CD4-positive, alpha-beta T cell treated with Interleukin-17A for 1 hour (primary cell): ENCODE measurements around the gene TNS3.

Experiments used
- DNase-seq: peaks from one replicate; pipeline ENCODE4 v3.0.0-alpha.2; 2020

Gene TNS3

DNA sequence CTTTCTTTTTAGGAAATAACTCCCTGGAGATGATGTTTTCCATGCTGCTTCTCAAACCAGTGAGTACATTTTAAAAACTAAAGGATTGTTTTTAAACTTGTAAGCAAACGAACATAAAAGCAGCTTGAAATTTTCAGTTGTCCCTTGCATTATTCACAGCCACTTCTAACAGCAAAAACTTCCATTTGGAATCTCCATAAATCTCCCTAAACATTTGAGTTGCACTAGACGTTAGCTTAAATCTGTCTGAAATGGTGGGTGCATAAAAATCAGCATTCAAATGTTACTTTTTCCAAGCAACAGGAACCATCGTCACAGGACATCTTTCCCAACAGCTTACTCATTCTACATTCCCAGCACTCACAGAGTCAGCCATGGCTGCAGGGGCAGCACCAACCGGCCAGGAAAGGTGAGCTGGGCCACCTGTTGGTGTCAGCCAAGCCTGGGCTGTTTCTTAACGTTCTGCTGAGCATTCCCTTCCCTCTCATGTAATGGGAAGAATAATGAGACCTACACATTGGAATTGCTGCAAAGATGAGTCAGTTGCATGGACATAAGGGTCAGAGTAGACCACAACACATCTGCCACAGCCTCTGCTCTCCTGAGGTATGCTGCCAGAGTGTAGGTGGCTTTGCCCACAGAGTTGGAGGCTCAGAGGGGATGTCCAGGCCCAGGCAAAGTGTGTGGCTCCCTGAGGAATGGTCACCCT is 163.2 kb downstream of the TNS3 start:
- no peak for DNase-seq

DNA sequence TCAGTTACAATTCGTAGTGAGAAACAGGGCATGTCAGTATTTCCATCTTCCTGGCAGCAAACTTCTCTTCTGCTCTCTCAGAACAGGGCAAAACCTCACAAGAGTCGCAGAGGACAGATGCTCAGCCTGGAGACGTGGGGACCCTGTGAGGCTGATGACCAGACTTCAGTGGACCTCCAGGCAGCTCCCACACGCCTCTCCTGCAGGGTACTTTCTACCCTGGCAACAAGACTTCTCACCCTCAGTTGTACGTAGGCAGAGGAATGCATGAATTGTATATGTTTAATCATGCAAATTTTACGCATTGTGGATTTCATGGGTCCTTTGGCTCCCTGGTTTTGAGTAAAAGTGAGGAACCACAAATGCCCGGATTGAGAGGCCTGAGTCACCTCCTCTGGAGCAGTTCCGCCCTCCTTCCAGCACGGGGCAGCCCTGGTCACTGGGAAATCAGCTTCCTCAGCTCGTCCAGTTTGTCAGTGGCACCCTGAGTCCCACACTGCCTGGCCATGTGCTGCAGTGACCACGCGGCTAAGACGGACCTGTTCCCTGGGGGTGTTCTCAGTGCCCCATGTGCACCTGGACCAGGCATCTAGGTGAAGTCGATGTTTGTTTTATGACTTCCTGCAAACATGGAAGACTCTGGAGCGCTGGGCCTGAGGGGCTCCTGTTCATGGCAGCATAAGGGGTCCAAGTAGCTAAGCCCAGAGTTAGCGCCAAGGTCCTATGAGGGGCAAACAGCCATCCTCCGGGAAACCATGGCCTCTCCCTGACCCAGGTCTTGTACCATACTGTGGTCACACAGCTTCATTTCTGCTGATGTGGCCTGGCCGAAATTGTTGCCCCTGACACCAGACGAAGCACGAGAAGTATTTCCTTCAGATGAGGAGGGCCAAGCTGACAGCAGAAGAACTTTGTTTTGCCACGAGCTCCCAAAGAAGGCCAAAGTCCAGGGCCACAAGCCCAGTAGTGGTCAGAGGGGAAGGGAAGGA is 165.1 kb downstream of the TNS3 start:
- no peak for DNase-seq

DNA sequence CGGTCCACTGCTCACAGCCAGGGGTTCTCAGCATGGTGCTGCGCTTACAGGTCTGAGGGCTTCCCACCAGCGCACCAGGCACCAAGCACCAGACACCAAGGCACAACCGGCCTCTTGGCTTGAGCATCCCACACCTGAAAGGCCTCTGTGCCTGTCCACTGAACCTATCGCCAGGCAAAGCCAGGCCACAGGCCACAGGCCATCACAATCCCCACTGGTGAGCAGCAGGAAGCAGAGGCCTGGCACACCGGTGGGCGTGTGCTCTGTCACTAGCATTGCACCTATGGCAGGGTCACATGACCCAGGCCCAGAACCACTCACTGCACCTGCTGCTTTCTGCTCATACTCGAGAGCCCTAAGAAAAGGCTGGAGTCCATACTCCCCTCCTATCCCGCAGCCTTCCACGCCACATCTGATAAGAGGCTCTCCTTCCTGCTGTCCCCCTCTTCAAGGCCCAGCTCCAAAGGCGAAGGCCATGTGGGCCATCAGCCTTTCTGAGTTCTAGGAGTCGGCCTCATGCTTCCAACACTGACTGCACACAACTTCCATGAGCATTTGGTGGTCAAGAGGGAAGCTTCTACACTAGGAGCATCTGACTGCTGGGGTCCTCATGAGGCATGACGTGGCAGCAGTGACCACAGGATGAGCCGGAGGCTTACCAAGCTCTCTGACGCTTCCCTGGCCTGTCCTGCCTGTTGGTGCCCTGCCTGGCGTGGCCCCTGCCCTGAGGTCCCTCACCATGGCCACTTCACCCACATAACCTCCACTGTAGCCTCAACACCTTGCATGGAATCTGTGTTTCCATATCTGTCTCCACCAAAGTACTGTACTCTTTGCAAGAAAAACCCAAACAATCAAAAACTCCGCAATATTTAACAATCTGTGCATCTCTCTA is 166.3 kb downstream of the TNS3 start:
- no peak for DNase-seq

DNA sequence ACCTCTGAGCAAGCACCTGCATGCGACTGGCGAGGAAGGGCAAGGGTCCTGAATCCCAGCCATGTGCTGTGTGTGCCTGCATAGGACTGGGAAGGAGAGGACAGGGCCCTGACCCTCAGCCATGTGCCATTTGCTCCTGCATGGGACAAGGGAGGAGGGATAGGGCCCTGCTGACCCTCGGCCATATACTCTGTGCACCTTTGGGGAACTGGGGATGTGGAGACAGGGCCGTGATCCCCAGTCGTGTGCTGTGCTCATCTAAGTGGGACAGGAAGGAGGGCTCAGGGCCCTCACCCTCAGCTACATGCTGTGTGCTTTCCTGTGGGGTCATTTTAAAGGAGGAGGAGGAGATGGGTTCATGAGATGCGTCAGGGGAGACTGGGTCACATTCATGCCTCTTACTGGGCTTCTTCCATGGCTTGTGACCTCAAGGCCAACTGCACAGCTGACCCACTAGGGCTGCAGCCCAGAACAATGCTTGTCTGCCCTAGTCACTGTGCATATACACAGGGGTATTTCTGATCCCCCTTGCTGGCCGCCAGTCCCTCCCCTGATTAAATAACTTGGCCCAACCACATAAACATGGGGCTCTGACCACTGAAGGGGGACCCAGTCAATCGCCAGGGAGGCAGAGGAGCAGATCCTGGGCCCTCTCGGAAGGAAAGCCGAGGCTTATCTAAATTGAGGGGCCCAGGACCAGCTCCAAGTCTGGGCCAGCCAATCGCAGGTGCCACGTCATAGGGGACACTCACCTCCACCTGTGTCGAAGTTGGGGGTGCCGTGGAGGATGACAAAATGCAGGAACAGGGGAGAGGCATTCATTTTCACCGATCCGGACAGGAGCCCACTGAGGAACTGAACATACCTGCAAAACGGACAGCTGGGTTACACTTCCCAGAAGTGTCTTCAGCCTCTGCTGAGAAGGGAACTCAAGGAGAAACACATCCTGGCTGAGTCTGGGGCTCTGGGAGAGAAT is 167.3 kb downstream of the TNS3 start:
- DNase-seq = no peak

DNA sequence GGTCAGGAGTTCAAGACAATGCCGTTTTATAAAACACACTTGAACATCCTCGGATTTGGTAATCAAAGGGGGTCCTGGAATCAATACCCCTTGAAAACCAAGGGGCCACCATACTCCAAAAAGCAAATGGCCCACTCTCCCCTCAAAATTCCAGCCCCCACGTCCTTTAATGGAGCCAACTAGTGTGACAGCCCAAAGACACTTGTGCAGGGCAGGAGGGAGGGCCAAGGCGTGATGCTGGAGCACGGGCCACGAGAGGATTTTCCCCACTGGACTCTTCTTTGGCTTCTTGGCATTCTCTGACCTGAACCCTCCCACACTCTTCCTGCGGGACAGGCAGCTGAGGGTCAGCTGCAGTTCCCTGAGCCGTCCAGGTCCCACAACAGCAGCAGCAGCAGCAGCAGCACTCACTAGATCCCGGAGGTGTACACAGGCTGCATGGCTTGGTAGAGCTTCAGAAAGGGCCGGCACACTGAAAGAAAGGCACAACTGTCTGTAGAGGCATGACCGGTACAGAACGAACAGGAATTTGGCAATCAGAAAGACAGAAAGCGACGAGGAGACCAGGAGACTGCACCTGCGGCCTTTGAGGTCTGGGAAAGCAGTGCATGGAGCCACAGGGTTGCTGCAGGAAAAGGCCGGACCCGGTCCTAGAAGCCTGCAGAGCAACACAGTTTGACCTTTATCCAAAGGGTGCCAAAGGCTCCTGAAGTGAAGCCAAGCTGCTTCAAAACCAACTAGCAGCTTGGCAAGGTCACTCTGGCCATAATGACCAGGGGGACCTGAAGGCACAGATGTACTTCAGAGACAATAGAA is 168.2 kb downstream of the TNS3 start:
- DNase-seq = no peak

DNA sequence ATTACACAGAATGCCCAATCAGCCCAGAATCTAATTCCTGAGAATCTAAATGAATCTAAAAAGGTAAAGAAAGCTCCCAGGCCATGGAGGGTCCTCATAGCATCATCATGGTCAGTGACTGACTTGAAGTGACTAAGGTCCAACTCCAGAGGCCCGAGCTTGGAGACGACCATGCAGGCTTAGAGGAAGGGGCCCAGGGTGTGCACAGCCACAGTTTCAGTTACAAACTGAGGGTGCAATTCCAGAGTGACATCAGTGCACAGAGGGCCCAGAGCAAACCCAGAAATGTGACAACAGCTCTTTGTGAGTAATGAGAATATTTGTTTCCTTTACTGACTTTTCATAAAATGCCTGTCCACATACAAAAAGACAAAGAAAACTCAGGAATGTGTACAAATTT is 170.0 kb downstream of the TNS3 start:
- DNase-seq = no peak

DNA sequence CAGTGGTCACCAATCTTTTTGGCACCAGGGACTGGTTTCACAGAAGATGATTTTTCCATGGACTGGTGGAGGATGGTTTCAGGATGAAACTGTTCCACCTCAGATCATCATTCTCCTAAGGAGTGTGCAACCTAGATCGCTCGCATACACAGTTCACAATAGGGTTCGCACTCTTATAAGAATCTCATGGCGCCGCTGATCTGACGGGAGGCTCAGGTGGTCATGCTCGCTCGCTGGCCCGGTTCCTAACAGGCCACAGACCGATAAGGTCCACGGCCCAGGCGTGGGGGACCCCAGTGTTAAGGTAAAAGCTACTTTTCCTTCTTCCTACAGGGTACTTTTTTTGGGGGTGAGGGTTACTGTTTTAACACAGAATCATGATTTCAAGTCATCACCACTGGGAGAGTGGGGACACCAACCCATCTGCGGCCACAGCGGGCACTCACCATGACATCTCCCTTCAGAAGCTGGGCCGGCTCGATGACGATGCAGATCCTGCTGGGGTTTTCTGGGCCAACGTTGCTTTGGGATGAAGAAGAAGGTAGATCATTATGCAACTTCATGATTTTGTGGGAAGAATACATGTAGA is 170.5 kb downstream of the TNS3 start:
- DNase-seq = no peak

DNA sequence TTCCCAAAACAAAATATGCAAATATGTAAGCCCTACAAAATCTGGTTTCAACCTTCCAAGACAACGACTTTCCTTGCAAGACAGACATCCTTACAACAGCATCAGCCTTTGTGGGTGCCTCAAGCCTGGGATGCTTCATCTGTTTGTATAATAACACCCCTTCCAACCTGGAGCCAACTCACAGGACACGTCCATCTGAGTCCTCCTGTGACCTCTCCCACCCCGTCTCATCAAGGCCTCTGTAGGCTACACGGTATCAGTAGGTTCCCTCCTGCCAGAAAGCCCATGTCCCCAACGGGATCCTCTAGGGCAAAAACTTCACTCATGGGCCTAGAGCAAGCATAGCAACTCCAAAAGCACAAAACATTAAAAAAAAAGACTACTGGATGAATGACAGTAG is 173.2 kb downstream of the TNS3 start:
- DNase-seq = no peak

DNA sequence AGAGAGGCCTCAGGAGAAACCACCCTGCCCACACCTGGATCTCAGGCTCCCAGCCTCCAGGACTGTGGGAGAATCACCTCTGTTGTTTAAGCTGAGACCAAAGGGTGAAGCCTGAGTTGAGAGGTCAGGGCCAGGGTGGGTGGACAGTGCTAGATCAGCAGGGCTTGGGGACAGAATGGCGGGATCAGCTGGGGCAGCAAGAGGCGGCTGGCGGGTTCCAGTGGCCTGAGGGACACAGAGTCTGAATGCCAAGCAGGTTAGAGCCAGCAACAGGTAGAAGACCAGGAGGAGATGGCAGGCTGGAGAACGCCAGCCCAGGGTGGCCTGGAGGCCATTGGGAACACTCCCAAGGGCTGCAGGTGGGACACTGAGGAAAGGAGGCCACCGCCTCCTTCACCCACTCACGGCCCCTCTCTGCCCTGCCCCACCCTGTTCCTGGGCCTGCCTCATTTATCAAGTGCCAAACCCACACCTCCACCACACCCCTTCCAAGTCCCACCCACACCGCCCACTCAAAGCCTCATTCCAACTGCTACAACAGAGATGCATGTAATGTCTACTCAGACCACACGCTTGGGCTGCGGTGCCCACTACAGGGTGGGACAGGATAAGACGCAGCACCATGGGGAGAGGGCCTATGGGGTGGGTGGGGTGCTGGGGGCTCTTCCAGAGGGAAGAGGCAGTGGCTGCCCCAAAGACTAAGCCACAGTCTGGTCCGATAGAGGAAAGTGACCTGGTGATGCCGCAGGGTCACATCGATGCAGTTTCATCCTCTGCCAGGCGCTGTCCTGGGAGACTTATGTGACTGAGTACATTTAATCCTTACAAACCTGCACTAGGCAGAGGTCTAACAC is 173.9 kb downstream of the TNS3 start:
- no peak for DNase-seq

DNA sequence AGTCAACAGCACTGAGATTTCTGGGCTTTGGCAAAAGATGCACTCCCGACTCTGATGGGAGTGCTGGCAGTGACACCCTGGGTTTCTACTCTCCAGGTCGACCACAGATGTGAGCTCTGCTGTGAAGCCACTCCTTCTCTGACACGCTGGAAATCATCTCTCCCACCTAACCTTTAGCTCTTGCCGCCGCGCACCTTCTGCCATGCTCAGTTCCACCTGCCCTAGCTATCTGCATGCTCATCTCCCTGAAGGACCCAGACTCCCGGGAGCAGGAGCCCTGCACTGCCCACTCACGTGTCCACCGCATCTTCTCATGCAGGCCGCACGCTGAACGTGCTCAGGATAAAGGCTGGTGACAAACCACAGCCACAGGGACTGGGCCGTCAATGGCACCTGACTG is 174.8 kb downstream of the TNS3 start:
- no peak for DNase-seq

DNA sequence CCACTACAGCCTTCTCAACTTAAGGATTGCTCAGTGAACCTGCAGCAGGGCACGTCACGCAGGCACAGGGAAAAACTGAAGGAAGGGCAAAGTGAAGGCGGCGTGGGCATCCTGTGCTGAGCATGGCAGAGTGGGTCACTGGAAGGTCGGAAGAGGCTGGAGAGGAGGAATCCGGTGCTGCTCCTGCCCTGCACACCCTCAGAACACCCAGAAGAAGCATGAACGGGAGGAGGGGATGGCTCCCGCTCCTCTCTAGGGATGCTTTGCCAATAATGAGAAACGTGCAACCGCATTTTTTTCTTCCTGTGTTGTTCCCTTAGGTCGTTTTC is 175.1 kb downstream of the TNS3 start:
- DNase-seq = no peak

DNA sequence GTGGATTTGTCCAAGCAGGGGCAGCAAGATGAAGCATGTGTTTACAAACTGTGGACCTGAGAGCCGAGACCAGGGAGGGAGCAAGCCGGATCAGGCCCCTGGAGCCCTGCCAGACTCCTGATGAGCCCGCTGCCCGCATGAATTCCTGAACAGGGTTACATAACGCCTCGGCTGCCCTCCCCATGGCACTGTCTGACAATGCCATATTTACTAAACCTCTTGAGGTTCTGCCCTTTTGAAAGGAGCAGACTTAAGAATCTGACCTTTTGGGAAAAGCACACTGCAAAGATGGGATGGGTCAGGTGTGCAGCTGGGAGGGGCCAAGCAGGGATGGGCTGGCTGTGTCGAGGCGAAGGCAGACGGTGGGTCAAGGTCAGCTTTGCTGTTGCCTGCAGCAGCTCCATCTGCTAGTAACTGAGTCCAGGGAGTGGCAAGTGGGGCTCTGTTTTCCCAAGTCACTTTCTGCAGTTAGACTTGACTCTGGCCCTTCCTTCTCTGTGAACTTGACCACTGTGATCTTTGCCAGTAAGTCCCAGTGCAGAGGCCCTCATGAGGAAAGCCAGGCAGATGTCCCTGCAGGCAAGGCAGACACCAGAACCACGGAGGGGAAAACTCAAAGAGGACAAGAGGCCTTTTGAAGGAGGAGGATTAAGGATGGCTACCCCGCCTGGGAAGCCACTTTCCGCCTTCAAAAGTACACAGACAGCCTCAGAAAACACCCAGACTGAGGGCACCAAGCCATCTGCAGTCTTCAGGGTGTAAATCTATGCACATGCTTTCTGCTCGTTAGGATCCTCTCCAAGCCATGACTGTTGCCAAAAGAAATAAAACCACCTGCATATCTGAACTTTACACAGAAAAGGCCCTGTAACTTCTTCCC is 175.8 kb downstream of the TNS3 start:
- DNase-seq = no peak

DNA sequence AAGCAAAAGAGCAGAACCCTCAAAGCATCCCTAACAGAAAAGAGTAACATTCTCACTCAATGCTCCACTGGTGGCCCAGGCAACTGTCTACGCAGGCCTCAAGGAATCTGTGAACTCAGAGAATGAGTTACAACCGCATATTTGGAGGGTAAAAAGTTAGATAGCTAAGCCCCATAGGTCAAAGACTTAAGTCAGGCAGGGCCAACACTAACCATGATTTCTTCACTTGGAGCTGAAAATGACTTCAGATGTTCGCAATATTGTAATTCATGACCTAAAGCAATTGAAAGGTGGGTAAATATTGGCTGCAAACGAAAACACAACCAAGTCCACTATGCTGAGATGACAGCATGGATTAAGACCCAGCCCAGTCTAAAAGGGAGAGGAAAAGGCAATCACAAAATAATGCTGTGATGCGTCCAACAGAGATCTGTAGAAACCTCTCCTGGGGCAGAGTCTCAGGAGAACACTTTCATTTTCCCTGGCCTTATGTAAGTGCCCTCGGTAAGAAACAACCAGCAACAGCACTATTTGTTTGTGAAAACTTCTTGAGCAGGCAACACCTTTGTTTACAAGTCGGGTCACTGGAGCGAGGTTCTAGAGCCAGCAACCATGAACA is 176.5 kb downstream of the TNS3 start:
- no peak for DNase-seq

DNA sequence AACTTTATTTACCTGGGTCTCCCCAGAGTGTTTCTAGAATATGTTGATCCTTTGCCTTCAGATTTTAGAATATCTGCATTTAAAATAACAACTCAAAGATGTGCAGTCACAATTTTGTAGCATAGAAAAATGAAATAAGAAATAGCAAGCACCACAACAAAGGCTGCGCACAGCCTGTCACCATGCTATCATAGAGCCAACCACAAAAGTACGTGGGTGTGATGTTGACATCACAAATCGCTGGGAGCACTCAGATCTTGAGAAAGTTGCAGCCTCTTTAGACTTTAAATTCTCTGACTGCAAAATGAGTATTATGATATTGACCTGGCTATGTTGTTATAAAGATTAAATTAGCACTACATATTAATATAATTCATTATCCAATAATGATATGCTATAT is 177.9 kb downstream of the TNS3 start:
- no peak for DNase-seq

DNA sequence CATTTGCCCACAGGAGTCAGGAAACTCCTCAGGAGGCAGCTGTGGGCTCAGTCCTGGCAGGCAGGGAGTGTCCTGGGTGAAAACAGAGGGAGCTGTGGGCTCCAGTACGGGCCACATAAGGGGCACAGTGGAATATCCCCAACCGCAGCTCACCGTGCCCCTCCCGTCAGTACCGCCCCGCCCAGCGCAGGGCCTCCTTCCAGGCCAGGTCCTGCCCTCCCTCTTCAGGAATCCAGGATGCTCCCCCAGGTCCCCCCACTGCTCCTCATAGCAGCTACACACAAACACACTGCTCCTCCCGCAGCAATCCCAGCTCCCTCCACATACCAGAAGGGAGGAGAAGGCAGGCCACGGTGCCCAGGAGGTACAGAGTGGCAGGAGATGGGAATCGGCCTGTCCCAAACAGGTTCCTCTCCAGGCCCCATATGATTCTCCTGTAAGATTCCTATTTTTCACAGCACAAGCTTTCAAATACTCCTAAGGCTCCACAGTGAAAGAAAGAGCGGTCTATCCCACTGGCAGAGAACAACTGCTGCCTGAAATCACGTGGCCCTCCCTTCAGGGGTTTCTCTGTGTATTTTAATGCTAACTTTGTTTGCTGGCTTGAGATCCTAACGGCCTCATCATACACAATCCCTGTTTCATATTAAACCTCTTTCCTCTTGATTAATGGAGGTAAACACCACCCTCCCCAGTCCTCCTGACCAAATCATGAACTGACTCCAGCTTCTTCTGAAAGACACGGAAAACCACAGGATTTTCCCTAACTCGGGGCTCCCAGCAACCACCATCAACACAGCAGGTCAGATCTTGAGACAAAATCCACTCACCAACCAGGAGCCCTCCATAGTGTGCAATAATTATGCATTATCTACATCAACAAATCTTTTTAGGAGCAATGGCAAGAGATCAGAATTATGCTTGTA is 178.7 kb downstream of the TNS3 start:
- no peak for DNase-seq

DNA sequence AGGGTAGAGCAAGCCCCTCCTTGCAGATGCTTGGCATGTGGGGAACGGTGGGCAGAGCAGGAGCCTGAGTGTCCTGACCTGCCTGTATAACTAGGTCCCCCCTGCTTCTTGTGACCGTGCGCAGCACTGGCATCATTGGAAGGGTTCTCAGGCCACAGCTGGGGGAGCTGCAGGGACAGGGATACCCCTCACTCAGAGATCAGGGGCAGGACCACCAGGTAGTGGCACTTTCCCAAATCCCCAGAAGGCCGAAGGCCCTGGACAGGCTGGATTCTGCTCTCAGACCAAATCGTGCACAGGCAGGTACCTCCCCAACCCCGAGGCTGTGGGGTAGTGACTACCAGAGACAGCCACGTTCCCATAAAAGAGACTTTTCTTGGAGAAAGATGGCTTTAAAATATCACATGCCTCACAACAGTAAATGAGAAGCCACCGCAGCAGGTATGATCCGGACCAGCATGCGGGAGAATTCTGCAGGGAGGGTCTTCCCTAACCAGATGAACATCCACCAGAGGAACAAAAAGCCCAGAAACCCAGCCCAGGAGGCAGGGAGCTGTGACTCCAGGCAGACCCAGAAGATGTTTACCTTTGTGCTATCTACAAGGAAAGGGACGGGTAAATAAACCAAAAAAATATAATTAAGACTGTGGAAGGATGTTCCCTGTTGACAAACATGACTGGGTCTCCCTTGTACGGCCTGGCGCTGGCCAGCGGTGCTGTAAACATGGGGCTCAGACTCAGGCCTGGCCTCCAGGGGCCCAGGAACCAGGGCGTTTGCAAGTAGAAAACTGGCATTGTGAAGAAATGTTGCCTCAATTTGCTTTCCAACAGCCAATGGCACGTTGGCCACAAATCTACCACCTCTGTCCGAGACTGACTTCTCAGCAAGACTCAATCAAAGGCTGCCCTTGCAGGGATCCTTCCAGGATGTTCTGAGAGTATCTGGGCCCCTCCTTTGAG is 180.0 kb downstream of the TNS3 start:
- no peak for DNase-seq
